ENCODE measurements around the gene P2RX4.

Gene P2RX4

DNA sequence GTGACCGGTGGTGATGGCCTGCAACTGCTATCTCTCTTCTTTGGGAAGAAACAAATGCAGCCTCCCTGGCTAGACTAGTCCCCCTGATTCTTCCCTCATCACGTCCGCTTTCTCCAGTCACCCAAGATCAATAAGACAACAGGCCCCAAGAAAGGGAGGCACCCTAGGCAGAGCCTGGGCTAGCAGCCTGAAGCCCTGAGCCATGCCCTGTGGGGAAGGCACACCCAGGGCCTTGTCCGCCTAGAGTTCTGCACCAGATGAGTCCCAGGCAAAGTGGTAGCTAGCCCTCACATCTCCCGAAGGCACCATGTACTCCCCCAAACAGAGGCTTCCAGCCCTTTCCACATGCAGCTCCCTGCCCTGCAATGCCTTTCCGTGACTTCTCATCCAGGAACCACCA, 51.5 kb downstream of the P2RX4 start:
- no peaks in the 10 kb centered on the region for H3K36me3 ChIP-seq (replicated peaks; ENCODE audit: insufficient read depth, low read length)
- no peaks in the 10 kb centered on the region for H3K4me1 ChIP-seq (ENCODE audit: low read length)
- H3K4me2 ChIP-seq (ENCODE audit: low read depth, low read length) = no peak overlapping the region
- DNase-seq = no peak
- no peak overlapping the region for H3K27ac ChIP-seq (ENCODE audit: low read length)
- H2AFZ ChIP-seq (ENCODE audit: low read length) = no peak overlapping the region
- H3K27me3 ChIP-seq (replicated peaks; ENCODE audit: insufficient read depth, low read length) = no peaks in the 10 kb centered on the region
- H4K20me1 ChIP-seq (ENCODE audit: insufficient read depth, low read length) = no peaks in the 10 kb centered on the region
- no peak for TF ChIP-seq EZH2 (optimal IDR thresholded peaks at IDR 0.05; ENCODE audit: low read depth, low read length)
- TF ChIP-seq, protein P1, sequence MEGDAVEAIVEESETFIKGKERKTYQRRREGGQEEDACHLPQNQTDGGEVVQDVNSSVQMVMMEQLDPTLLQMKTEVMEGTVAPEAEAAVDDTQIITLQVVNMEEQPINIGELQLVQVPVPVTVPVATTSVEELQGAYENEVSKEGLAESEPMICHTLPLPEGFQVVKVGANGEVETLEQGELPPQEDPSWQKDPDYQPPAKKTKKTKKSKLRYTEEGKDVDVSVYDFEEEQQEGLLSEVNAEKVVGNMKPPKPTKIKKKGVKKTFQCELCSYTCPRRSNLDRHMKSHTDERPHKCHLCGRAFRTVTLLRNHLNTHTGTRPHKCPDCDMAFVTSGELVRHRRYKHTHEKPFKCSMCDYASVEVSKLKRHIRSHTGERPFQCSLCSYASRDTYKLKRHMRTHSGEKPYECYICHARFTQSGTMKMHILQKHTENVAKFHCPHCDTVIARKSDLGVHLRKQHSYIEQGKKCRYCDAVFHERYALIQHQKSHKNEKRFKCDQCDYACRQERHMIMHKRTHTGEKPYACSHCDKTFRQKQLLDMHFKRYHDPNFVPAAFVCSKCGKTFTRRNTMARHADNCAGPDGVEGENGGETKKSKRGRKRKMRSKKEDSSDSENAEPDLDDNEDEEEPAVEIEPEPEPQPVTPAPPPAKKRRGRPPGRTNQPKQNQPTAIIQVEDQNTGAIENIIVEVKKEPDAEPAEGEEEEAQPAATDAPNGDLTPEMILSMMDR (IDR thresholded peaks at IDR 0.05; ENCODE audit: low read length) = no peak
- H3K4me3 ChIP-seq (ENCODE audit: low read length) = no peak overlapping the region
- no peaks in the 10 kb centered on the region for H3K9me2 ChIP-seq (replicated peaks; ENCODE audit: insufficient read depth, low read length)
- H3K79me2 ChIP-seq (ENCODE audit: low read length) = no peaks in the 10 kb centered on the region
- no peaks in the 10 kb centered on the region for H3F3A ChIP-seq (ENCODE audit: insufficient read depth, low read length)
- H3K9ac ChIP-seq (ENCODE audit: low read length) = no peak overlapping the region
- H3K9me3 ChIP-seq (replicated peaks; ENCODE audit: insufficient read depth, low read length) = no peaks in the 10 kb centered on the region

DNA sequence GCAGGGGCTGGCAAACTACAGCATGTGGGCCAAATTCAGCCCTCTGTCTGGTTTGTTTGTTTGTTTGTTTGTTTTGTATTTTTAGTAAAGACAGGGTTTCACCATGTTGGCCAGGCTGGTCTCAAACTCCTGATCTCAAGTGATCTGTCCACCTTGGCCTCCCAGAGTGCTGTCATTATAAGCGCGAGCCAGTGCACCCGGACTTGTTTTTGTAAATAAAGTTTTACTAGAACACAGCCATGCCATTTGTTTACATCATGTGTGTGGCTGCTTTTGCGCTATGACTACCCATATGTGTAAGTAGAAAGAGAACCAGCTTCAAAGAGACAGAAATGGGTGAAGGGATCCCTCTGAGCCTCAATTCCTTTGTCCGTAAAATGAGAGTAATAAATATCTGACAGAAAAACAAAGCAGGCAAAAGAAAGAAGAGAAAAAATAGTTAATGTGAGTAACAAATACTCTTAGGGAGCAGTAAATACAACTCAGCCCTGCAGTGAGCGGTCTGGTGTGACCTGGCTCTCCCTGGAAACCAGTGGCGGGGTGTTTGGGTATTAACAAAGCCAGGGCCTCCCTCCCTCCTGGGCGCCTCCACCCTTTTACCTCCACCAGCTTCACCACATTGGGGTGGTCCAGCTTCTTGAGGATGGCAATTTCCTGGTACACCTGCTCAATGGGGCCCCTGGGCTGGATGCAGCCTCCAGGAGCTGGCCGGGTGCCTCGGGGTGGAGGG, 53.4 kb downstream of the P2RX4 start:
- H3K27ac ChIP-seq (ENCODE audit: low read length) = no peak overlapping the region
- no peaks in the 10 kb centered on the region for H3K27me3 ChIP-seq (replicated peaks; ENCODE audit: insufficient read depth, low read length)
- no peaks in the 10 kb centered on the region for H3K36me3 ChIP-seq (replicated peaks; ENCODE audit: insufficient read depth, low read length)
- TF ChIP-seq EZH2phosphoT487 (IDR thresholded peaks at IDR 0.05; ENCODE audit: low read length) (no peak), EZH2 (optimal IDR thresholded peaks at IDR 0.05; ENCODE audit: low read depth, low read length) (no peak)
- TF ChIP-seq, protein P1 (IDR thresholded peaks at IDR 0.05; ENCODE audit: low read length) = no peak
- no peak overlapping the region for H3K9ac ChIP-seq (ENCODE audit: low read length)
- no peak for DNase-seq
- no peaks in the 10 kb centered on the region for H3K4me1 ChIP-seq (ENCODE audit: low read length)
- no peak overlapping the region for H3K4me3 ChIP-seq (ENCODE audit: low read length)
- H4K20me1 ChIP-seq (ENCODE audit: insufficient read depth, low read length) = no peaks in the 10 kb centered on the region
- no peaks in the 10 kb centered on the region for H3F3A ChIP-seq (ENCODE audit: insufficient read depth, low read length)
- no peaks in the 10 kb centered on the region for H3K9me2 ChIP-seq (replicated peaks; ENCODE audit: insufficient read depth, low read length)
- H3K4me2 ChIP-seq (ENCODE audit: low read depth, low read length) = no peak overlapping the region
- no peak overlapping the region for H2AFZ ChIP-seq (ENCODE audit: low read length)
- H3K79me2 ChIP-seq (ENCODE audit: low read length) = no peaks in the 10 kb centered on the region
- H3K9me3 ChIP-seq (replicated peaks; ENCODE audit: insufficient read depth, low read length) = no peaks in the 10 kb centered on the region

DNA sequence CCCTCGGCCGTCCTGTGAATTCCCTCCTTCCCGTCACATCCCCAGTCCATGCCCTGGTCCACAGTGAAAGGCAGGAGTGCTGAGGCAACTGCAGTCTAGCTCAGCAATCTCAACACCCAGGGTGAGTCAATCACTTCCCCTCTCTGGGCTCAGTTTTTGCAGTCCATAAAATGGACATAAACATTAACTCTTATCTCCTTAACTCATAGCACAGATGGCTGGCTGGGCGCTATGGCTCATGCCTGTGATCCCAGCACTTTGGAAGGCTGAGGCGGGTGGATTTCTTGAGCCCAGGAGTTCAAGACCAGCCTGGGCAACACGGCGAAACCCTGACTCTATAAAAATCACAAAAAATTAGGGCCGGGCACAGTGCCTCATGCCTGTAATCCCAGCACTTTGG, 54.2 kb downstream of the P2RX4 start:
- Histone ChIP-seq H3K4me2 (ENCODE audit: low read depth, low read length) (no peak overlapping the region), H3K4me3 (ENCODE audit: low read length) (no peak overlapping the region), H4K20me1 (ENCODE audit: insufficient read depth, low read length) (no peaks in the 10 kb centered on the region), H3F3A (ENCODE audit: insufficient read depth, low read length) (no peaks in the 10 kb centered on the region), H3K36me3 (replicated peaks; ENCODE audit: insufficient read depth, low read length) (no peaks in the 10 kb centered on the region), H3K4me1 (ENCODE audit: low read length) (no peaks in the 10 kb centered on the region), H3K9me3 (replicated peaks; ENCODE audit: insufficient read depth, low read length) (no peaks in the 10 kb centered on the region), H3K79me2 (ENCODE audit: low read length) (no peaks in the 10 kb centered on the region), H3K9me2 (replicated peaks; ENCODE audit: insufficient read depth, low read length) (no peaks in the 10 kb centered on the region), H2AFZ (ENCODE audit: low read length) (no peak overlapping the region), H3K9ac (ENCODE audit: low read length) (no peak overlapping the region), H3K27me3 (replicated peaks; ENCODE audit: insufficient read depth, low read length) (no peaks in the 10 kb centered on the region), H3K27ac (ENCODE audit: low read length) (no peak overlapping the region)
- TF ChIP-seq EZH2 (optimal IDR thresholded peaks at IDR 0.05; ENCODE audit: low read depth, low read length) (no peak), EZH2phosphoT487 (IDR thresholded peaks at IDR 0.05; ENCODE audit: low read length) (no peak)
- TF ChIP-seq, protein P1 (IDR thresholded peaks at IDR 0.05; ENCODE audit: low read length) = no peak
- no peak for DNase-seq
